UCSD-AML1 (cell line): ENCODE data around the gene CALML6.

Experiments
- DNase-seq: peaks from one replicate; lab custom pipeline; 2025; ENCODE audit not compliant: unreplicated experiment; lab: John Stamatoyannopoulos, UW

CALML6 gene

DNA sequence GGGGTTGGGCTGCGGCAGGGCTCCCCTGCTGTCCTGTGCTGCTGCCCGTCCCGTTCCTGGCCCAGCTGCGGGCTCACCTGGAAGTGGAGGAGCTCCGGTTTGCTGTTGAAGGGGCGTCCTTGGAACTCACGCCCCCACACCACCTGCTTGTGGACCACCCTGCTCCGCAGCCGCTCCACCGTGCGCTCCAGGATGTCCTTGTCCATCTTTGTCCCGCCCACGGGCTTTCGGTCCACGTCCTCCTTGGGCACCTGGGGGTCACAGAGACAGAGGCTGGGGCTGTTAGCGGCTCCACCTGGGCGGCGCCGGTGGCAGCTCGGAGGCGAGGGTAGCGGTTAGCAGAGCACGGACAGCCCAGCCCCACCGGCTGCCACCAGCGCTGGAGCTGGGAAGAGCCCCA lies 49.8 kb downstream of the CALML6 start:
- no peak for DNase-seq

DNA sequence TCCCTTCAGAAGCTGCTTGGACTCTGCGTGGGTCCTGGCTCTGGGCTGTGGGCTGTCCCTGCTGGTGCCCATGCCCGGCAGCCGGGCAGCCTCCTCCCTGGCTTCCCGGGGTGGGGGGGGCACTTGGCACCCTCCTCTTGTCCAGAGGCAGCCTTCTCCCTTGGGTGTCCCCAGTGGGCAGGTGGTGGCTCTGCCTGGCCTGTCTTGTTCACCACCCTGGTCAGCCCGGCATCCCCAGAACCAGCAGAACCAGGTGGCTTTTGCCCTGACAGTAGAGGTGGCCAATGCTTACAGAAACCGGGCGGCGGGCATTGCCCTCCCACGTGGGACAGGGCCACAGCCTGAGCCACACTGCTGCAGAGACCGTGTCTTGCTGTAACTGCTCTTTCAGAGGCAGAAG lies 50.5 kb downstream of the CALML6 start:
- no peak for DNase-seq

DNA sequence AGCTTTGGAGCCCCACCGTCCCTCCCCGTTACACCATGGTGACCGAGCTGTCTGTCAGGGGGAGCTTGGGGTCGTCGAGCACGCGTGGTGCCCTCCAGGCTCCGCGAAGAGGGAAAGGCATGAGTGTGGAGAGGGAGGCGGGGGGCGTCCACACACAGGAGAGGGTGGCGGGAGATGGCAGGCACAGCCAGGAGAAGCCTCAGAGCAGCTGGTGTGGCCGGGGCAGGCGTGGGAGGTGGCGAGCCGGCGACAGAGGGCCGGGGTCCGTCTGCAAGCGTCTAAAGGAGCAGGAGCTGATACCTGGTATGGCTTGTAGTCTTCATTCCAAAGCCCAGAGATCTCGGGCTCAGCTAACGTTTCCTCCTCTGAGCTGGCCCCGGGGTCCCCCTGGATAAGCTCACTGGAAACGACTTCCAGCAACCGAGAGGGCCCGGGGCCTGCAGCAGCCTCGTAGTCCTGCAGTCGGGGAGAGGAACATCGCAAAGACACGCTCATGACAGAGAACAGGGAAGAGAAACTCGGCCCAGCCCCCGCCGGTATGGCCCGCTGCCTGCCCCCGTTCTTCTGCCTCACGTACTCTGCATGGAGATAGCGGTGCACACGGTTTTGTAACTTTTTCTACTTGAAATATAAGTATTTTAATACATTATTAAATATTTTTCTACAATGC lies 51.1 kb downstream of the CALML6 start:
- no peak for DNase-seq
